GM12878 (cell line): ENCODE data around the gene SCRN2. TPM values are rescaled to one million over a fixed set of nuclear protein-coding genes. Genes with fewer than 3 reads are reported as not detected.

ENCODE experiments used
- ATAC-seq: fragments of 200-7000 bp; cut with Tn5 transposase; 3 replicates; pipeline ENCODE4 v1.9.1; 2020; ENCODE audit warnings: mild to moderate bottlenecking, moderate library complexity
- BruUV-seq: library from RNA; stranded (reverse); fragments of 400-500 nt; replicated peaks from 2 replicates; lab custom pipeline; 2021; lab: Mats Ljungman, UMichigan
- CTCF ChIA-PET: fragments of 300-600 bp; sonication (Branson Sonifier 250); formaldehyde crosslinking; extraction: SDS; loops from one replicate; lab custom pipeline; 2021; ENCODE audit warnings: inconsistent platforms; lab: Yijun Ruan, JAX
- POLR2A ChIA-PET: fragments of 350-600 bp; formaldehyde crosslinking; extraction: SDS; loops from one replicate; lab custom pipeline; 2021; ENCODE audit warnings: inconsistent platforms; lab: Charles Lee
- RAD21 ChIA-PET: fragments of 300-600 bp; sonication (Branson Sonifier 250); formaldehyde crosslinking; loops from one replicate; lab custom pipeline; 2023; ENCODE audit warnings: antibody characterized with exemption; ENCODE audit not compliant: unreplicated experiment; lab: Charles Lee
- SMC1A ChIA-PET: fragments of 300-600 bp; sonication (Branson Sonifier 250); formaldehyde crosslinking; loops from one replicate; lab custom pipeline; 2023; ENCODE audit not compliant: unreplicated experiment, uncharacterized antibody; lab: Charles Lee
- DNase-seq: peaks from one replicate; pipeline ENCODE4 v3.0.0-alpha.2; 2011; ENCODE audit warnings: low read depth, low spot score
- FAIRE-seq: peaks from 3 replicates; lab custom pipeline; 2011; peaks lifted over from hg19 to GRCh38; lab: Jason Lieb, UNC
- H2AFZ ChIP-seq: 2 replicates; pipeline ENCODE4 v1.6.0; 2011; ENCODE audit warnings: low read depth, low read length, control low read depth; ENCODE audit not compliant: control insufficient read depth
- H3K27ac ChIP-seq: 2 replicates; pipeline ENCODE4 v1.5.1; 2011; ENCODE audit warnings: control low read depth; ENCODE audit not compliant: control insufficient read depth, insufficient read depth
- H3K27me3 ChIP-seq, 2 experiments: replicated peaks in 1 of 2; 2 replicates each; pipeline versions ENCODE4 v1.6.0 to v1.6.1; 2011; ENCODE audit warnings: low read length in 1 of 2; ENCODE audit not compliant: control insufficient read depth in 2 of 2, insufficient read depth in 2 of 2
- H3K36me3 ChIP-seq, 2 experiments: 2 replicates each; pipeline ENCODE4 v1.5.1; 2011; ENCODE audit warnings: low read length in 1 of 2; ENCODE audit not compliant: control insufficient read depth in 2 of 2, insufficient read depth in 2 of 2
- H3K4me1 ChIP-seq: 2 replicates; pipeline ENCODE4 v1.6.1; 2011; ENCODE audit warnings: mild to moderate bottlenecking, low read length, moderate library complexity, mixed read lengths; ENCODE audit not compliant: control insufficient read depth, insufficient read depth
- H3K4me2 ChIP-seq: 2 replicates; pipeline ENCODE4 v1.6.0; 2011; ENCODE audit warnings: control low read depth; ENCODE audit not compliant: control insufficient read depth, insufficient read depth
- H3K4me3 ChIP-seq: fragments of 200-600 bp; sonication (generic); 2 replicates; pipeline ENCODE4 v1.5.1; 2016
- H3K79me2 ChIP-seq: 2 replicates; pipeline ENCODE4 v1.6.0; 2011; ENCODE audit warnings: low read length; ENCODE audit not compliant: control insufficient read depth, insufficient read depth
- H3K9ac ChIP-seq: 2 replicates; pipeline ENCODE4 v1.8.0; 2011; ENCODE audit warnings: low read length, control low read depth, mixed read lengths; ENCODE audit not compliant: control insufficient read depth, insufficient read depth
- H3K9me3 ChIP-seq: replicated peaks from 3 replicates; pipeline ENCODE4 v1.5.1; 2011; ENCODE audit warnings: mild to moderate bottlenecking, low read length; ENCODE audit not compliant: control insufficient read depth, insufficient read depth
- H4K20me1 ChIP-seq: 2 replicates; pipeline ENCODE4 v1.6.0; 2011; ENCODE audit not compliant: control insufficient read depth, insufficient read depth
- BACH1 ChIP-seq: fragments of 450-650 bp; IDR thresholded peaks from 2 replicates; pipeline ENCODE4 v1.6.1; 2017; ENCODE audit warnings: mild to moderate bottlenecking, borderline replicate concordance
- BRCA1 ChIP-seq: IDR thresholded peaks from 2 replicates; pipeline ENCODE4 v1.6.1; 2011; ENCODE audit warnings: low read depth, low read length, improper control_type of control experiment
- CBFB ChIP-seq: IDR thresholded peaks from 2 replicates; pipeline ENCODE4 v1.6.1; 2016; ENCODE audit warnings: antibody characterized with exemption, low read depth
- CEBPZ ChIP-seq: fragments of 150-350 bp; IDR thresholded peaks from 2 replicates; pipeline ENCODE4 v1.6.1; 2016; ENCODE audit warnings: low read depth, low read length
- ESRRA ChIP-seq: IDR thresholded peaks from 2 replicates; pipeline ENCODE4 v1.6.1; 2012; ENCODE audit warnings: mild to moderate bottlenecking, low read length, improper control_type of control experiment
- ETV6 ChIP-seq, 2 experiments: fragments of 450-650 bp in 1 of 2; IDR thresholded peaks in 1 of 2; conservative IDR thresholded peaks in 1 of 2; 2 replicates each; pipeline ENCODE4 v1.6.1; 2014; ENCODE audit warnings: antibody characterized with exemption in 1 of 2, borderline replicate concordance in 1 of 2, low read depth in 1 of 2, mild to moderate bottlenecking in 1 of 2, moderate library complexity in 1 of 2
- HDAC2 ChIP-seq: fragments of 200-600 bp; sonication (generic); IDR thresholded peaks from 2 replicates; pipeline ENCODE4 v1.6.1; 2017
- NR2C1 ChIP-seq: fragments of 450-650 bp; IDR thresholded peaks from 2 replicates; pipeline ENCODE4 v1.6.1; 2017; ENCODE audit warnings: antibody characterized with exemption, mild to moderate bottlenecking, moderate library complexity
- NR2C2 ChIP-seq: IDR thresholded peaks from 2 replicates; pipeline ENCODE4 v1.6.1; 2011; ENCODE audit warnings: borderline replicate concordance, low read depth; ENCODE audit not compliant: control insufficient read depth, insufficient read length
- PML ChIP-seq: IDR thresholded peaks from 2 replicates; pipeline ENCODE4 v1.6.1; 2012; ENCODE audit warnings: low read length, inconsistent platforms
- RAD21 ChIP-seq: IDR thresholded peaks from 2 replicates; pipeline ENCODE4 v1.6.1; 2011; ENCODE audit warnings: mild to moderate bottlenecking, low read depth, low read length, moderate library complexity; ENCODE audit not compliant: insufficient read depth
- RAD51 ChIP-seq: fragments of 450-650 bp; IDR thresholded peaks from 2 replicates; pipeline ENCODE4 v1.6.1; 2016; ENCODE audit warnings: moderate library complexity, mild to moderate bottlenecking, inconsistent platforms
- RBBP5 ChIP-seq: fragments of 200-600 bp; sonication (generic); conservative IDR thresholded peaks from 2 replicates; pipeline ENCODE4 v1.6.1; 2016
- SMARCA5 ChIP-seq: fragments of 450-650 bp; IDR thresholded peaks from 2 replicates; pipeline ENCODE4 v1.6.1; 2017; ENCODE audit warnings: mild to moderate bottlenecking
- WGBS: methylation state at CpG from one replicate; pipeline ENCODE4 v1.1.6; 2016; ENCODE audit warnings: low lambda C conversion rate; ENCODE audit not compliant: insufficient replicate concordance, insufficient coverage; ENCODE audit errors: missing lambda C conversion rate; 5-methylcytosine and 5-hydroxymethylcytosine counted together
- in situ Hi-C: fragments of 300-500 bp; cut with MboI; formaldehyde crosslinking; loops from 9 replicates; pipeline ENCODE4 v1.14.3; 2018; ENCODE audit warnings: mixed read lengths
- intact Hi-C: fragments of 100-400 bp; cut with micrococcal nuclease; formaldehyde crosslinking; loops from one replicate; pipeline ENCODE4 v1.14.2; 2022; ENCODE audit not compliant: unreplicated experiment
- polyA plus RNA-seq, 11 experiments: library from polyadenylated mRNA; depleted of rRNA in 4 of 11; unstranded in 6 of 11; stranded (reverse) in 5 of 11; fragments of >200 nt; fragmentation: Nextera tagmentation in 4 of 11; fragmentation: Illumina TruSeq in 1 of 11; extraction: Ambion mirVana in 4 of 11; extraction: Trizol in 1 of 11; gene quantifications; 1 replicate in 1 of 11; 2 replicates in 10 of 11; pipeline versions ENCODE4 v1.2.1 to v1.2.3, GENCODE V29; 2011 to 2016; ENCODE audit warnings: inconsistent platforms in 2 of 11, missing spikeins in 2 of 11, low read depth in 1 of 11
- total RNA-seq, 4 experiments: library from RNA; depleted of rRNA in 3 of 4; stranded (reverse); fragments of >200 nt in 3 of 4; fragmentation: Illumina TruSeq in 1 of 4; extraction: Trizol in 1 of 4; gene quantifications; 2 replicates each; pipeline versions ENCODE4 v1.2.1 to v1.2.3, GENCODE V29; 2013 to 2021

Gene SCRN2
- total and polyA plus RNA-seq, 10 of the 15 experiments (the other 5 are each of a cell fraction or from before 2014, with no cell fraction given): 0.34 to 33.3 (median 20.1) TPM

- TF ChIP-seq NR2C2 (no peak), BACH1 (no peak), CBFB (no peak), RAD21 (no peak), CEBPZ (no peak), ETV6 (conservative IDR thresholded peaks at IDR 0.05 in 1 of 2, IDR thresholded peaks at IDR 0.05 in 1 of 2; ENCODE audit: borderline replicate concordance in 1 of 2, low read depth in 1 of 2) (no peak), SMARCA5 (no peak)
These were observed 32.1 kb downstream of the SCRN2 start (continued) for GRCh38 chr17:47808830-47809480.

DNA sequence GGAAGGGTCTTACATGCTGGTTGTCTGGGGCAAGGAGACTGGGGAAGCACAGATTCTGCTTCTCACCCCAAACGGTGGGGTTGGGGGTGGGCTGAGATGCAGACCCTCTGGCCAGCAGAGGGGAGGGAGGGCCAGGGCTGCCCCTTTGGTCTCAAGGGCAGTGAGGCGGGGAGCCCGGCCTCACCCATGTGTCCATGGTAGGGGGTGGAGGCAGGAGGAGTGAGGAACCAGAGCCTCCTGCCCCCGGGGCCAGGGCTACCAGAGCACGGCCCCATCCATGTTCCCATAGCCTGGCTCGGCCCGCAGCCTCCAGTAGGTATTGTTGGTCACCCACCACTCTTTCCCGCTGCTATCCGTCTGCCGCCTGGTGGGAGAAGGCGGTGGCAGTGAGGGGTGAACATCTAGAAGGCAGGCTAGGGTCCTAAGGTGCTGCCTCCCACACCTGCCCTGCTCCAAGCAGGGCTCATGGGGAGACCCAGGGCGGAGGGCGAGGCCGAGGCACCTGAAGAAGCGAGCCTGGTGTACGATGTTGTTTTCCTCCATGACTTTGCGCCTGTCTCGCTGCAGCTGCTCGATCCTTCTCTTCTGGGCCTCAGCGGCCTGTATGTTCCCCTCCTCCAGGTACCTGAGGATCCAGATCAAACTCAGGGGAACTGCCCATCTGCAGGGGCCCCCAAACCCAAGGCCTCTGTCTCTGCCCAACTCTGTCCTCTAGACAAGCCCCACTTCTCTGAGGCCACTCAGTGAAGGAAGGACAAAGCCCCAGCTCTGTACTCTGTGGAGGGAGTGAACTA is 32.8 kb downstream of the SCRN2 start:
- no peak overlapping the region for H3K9ac ChIP-seq
- CTCF ChIA-PET: interaction anchor here (1.4 kb wide), 1 partner anchor 78 kb away, joined by 4 read pairs; no protein-coding TSS in a partner anchor
- no peaks in the 10 kb centered on the region for H4K20me1 ChIP-seq
- in situ Hi-C loops: loop anchor here (10.0 kb wide), 1 partner anchor 113 kb away; the partner anchor contains the start of gene TBKBP1
- BruUV-seq: TSS peak; percentile 43
- no peak overlapping the region for H2AFZ ChIP-seq
- RAD21 ChIA-PET: no interaction called here
- H3K27me3 ChIP-seq: no peaks in the 10 kb centered on the region
- no peak overlapping the region for H3K27ac ChIP-seq
- no peak overlapping the region for H3K4me2 ChIP-seq
- H3K79me2 ChIP-seq: no peaks in the 10 kb centered on the region
- TF ChIP-seq NR2C1: no peak
- no peak for TF ChIP-seq HDAC2
- TF ChIP-seq PML: no peak
- TF ChIP-seq ESRRA: no peak
- no peak for TF ChIP-seq RAD51
- no peak for TF ChIP-seq BRCA1
- no peak for TF ChIP-seq RBBP5
- TF ChIP-seq, all 136 proteins: peak for 0
- ChIA-PET POLR2A (interaction anchor here (0.5 kb wide), 1 partner anchor 214 kb away, joined by 5 read pairs; no protein-coding TSS in a partner anchor), SMC1A (no interaction called here)
- 83% methylated on average over 20 of the region's 20 CpGs for WGBS
- no peak for FAIRE-seq
- intact Hi-C loops: no loop called here
- Histone ChIP-seq H3K9me3 (no peaks in the 10 kb centered on the region), H3K4me3 (no peak overlapping the region), H3K4me1 (no peaks in the 10 kb centered on the region), H3K36me3 (peaks cover 0 to 8% of the 10 kb centered on the region in 2 experiments; a peak in 3 of 4 replicates)
- ATAC-seq: no peak
- DNase-seq: no peak
